Activated T-helper 17 cell treated with anti-CD3 and anti-CD28 coated beads, Interleukin-2, amount 50 U/mL, for 72 hours (primary cell): ENCODE data around the gene ST6GALNAC4. TPM values are rescaled to one million over a fixed set of nuclear protein-coding genes. Genes with fewer than 3 reads are reported as not detected.

ENCODE experiments used
- ATAC-seq: fragments of 150-1000 bp; cut with Tn5 transposase; replicated peaks from 2 replicates; pipeline ENCODE4 v1.10.0; 2021; ENCODE audit warnings: mild to moderate bottlenecking, moderate library complexity
- H3K27ac Mint-ChIP-seq: one replicate; pipeline ENCODE4 v1.8.0; 2022; ENCODE audit warnings: mixed read lengths
- H3K27me3 Mint-ChIP-seq: one replicate; pipeline ENCODE4 v1.8.0; 2022; ENCODE audit warnings: mixed read lengths
- H3K36me3 Mint-ChIP-seq: one replicate; pipeline ENCODE4 v1.8.0; 2022; ENCODE audit warnings: low read depth, mild to moderate bottlenecking, mixed read lengths
- H3K4me1 Mint-ChIP-seq: one replicate; pipeline ENCODE4 v1.8.0; 2022; ENCODE audit warnings: mixed read lengths
- H3K4me3 Mint-ChIP-seq: one replicate; pipeline ENCODE4 v1.8.0; 2022; ENCODE audit warnings: mild to moderate bottlenecking, mixed read lengths
- H3K9me3 Mint-ChIP-seq: one replicate; pipeline ENCODE4 v1.8.0; 2022; ENCODE audit warnings: mixed read lengths
- total RNA-seq, 2 donors: library from RNA; stranded (reverse); gene quantifications; one replicate each; pipeline ENCODE4 v1.2.3, GENCODE V29; 2022

ST6GALNAC4 gene
- total RNA-seq, 2 donors from 2014 or later, result 19.6 to 19.8 TPM

GRCh38 chr9:127903557-127904475 lies 13.0 kb downstream of the ST6GALNAC4 start:
- peak overlapping the region; percentile 91 for H3K4me3 Mint-ChIP-seq
- H3K4me1 Mint-ChIP-seq, result peaks cover 4% of the 10 kb centered on the region
- peaks cover 29% of the 10 kb centered on the region for H3K36me3 Mint-ChIP-seq
- peak; percentile 52 for ATAC-seq
- no peaks in the 10 kb centered on the region for H3K27me3 Mint-ChIP-seq
- H3K27ac Mint-ChIP-seq, result peak overlapping the region; percentile 96
- no peaks in the 10 kb centered on the region for H3K9me3 Mint-ChIP-seq

GRCh38 chr9:127899128-127899943 lies 17.5 kb downstream of the ST6GALNAC4 start, which contains the start of gene ST6GALNAC6:
Gene ST6GALNAC6 (minus strand): TSS chr9:127899603. CDS start chr9:127897981, 1,622 bp downstream.
- ATAC-seq, result peak; percentile 78
- no peaks in the 10 kb centered on the region for H3K27me3 Mint-ChIP-seq
- no peaks in the 10 kb centered on the region for H3K9me3 Mint-ChIP-seq
- peak within 1 kb of the TSS; percentile 90 for H3K27ac Mint-ChIP-seq
- peak within 1 kb of the TSS; percentile 86 for H3K4me3 Mint-ChIP-seq
- H3K4me1 Mint-ChIP-seq, result peaks cover 4% of the 10 kb centered on the region
- H3K36me3 Mint-ChIP-seq, result peaks cover 48% of the 10 kb centered on the region

GRCh38 chr9:127898433-127899127 lies 18.3 kb downstream of the ST6GALNAC4 start:
- peaks cover 48% of the 10 kb centered on the region for H3K36me3 Mint-ChIP-seq
- ATAC-seq, result peak; percentile 20
- peak overlapping the region; percentile 88 for H3K27ac Mint-ChIP-seq

GRCh38 chr9:127897193-127897692 lies 19.6 kb downstream of the ST6GALNAC4 start:
- peaks cover 5% of the 10 kb centered on the region for H3K4me1 Mint-ChIP-seq

More at GRCh38 chr9:127898433-127899127, 18.3 kb downstream of the ST6GALNAC4 start:
- Mint-ChIP-seq H3K4me1 (peaks cover 3% of the 10 kb centered on the region), H3K27me3 (no peaks in the 10 kb centered on the region), H3K4me3 (peak overlapping the region; percentile 80), H3K9me3 (no peaks in the 10 kb centered on the region)

GRCh38 chr9:127896395-127897192 lies 20.2 kb downstream of the ST6GALNAC4 start:
- H3K4me1 Mint-ChIP-seq, result peaks cover 6% of the 10 kb centered on the region
- peaks cover 63% of the 10 kb centered on the region for H3K36me3 Mint-ChIP-seq
- H3K27me3 Mint-ChIP-seq, result no peaks in the 10 kb centered on the region

More at GRCh38 chr9:127897193-127897692, 19.6 kb downstream of the ST6GALNAC4 start:
- Mint-ChIP-seq H3K4me3 (peak overlapping the region; percentile 80), H3K9me3 (no peaks in the 10 kb centered on the region), H3K36me3 (peaks cover 56% of the 10 kb centered on the region), H3K27ac (no peak overlapping the region), H3K27me3 (no peaks in the 10 kb centered on the region)
- no peak for ATAC-seq

GRCh38 chr9:127895811-127896210 lies 21.0 kb downstream of the ST6GALNAC4 start:
- no peaks in the 10 kb centered on the region for H3K9me3 Mint-ChIP-seq
- no peak for ATAC-seq
- no peak overlapping the region for H3K27ac Mint-ChIP-seq
- H3K4me3 Mint-ChIP-seq, result no peak overlapping the region
- peaks cover 70% of the 10 kb centered on the region for H3K36me3 Mint-ChIP-seq
- no peaks in the 10 kb centered on the region for H3K27me3 Mint-ChIP-seq
- peaks cover 11% of the 10 kb centered on the region for H3K4me1 Mint-ChIP-seq

More at GRCh38 chr9:127896395-127897192, 20.2 kb downstream of the ST6GALNAC4 start:
- no peak overlapping the region for H3K4me3 Mint-ChIP-seq
- H3K9me3 Mint-ChIP-seq, result no peaks in the 10 kb centered on the region
- H3K27ac Mint-ChIP-seq, result no peak overlapping the region
- no peak for ATAC-seq

- peaks cover 89% of the 10 kb centered on the region for H3K36me3 Mint-ChIP-seq
- ATAC-seq, result no peak
- H3K27ac Mint-ChIP-seq, result peak overlapping the region; percentile 56
- H3K9me3 Mint-ChIP-seq, result no peaks in the 10 kb centered on the region
- no peaks in the 10 kb centered on the region for H3K27me3 Mint-ChIP-seq
- H3K4me3 Mint-ChIP-seq, result no peak overlapping the region
- H3K4me1 Mint-ChIP-seq, result peaks cover 11% of the 10 kb centered on the region
Measured at GRCh38 chr9:127893392-127893791, 23.4 kb downstream of the ST6GALNAC4 start.

- Mint-ChIP-seq H3K27me3 (no peaks in the 10 kb centered on the region), H3K4me1 (peaks cover 11% of the 10 kb centered on the region), H3K4me3 (no peak overlapping the region), H3K36me3 (peaks cover 94% of the 10 kb centered on the region), H3K27ac (peak overlapping the region; percentile 22), H3K9me3 (no peaks in the 10 kb centered on the region)
- no peak for ATAC-seq
Measured at GRCh38 chr9:127892831-127893230, 24.0 kb downstream of the ST6GALNAC4 start.

GRCh38 chr9:127890053-127890452 lies 26.8 kb downstream of the ST6GALNAC4 start:
- Mint-ChIP-seq H3K36me3 (peaks cover 91% of the 10 kb centered on the region), H3K4me3 (no peak overlapping the region), H3K4me1 (peaks cover 11% of the 10 kb centered on the region), H3K9me3 (no peaks in the 10 kb centered on the region), H3K27me3 (no peaks in the 10 kb centered on the region), H3K27ac (no peak overlapping the region)
- ATAC-seq, result peak; percentile 23

GRCh38 chr9:127887792-127888191 lies 29.0 kb downstream of the ST6GALNAC4 start:
- H3K27ac Mint-ChIP-seq, result no peak overlapping the region
- H3K4me1 Mint-ChIP-seq, result peaks cover 11% of the 10 kb centered on the region
- ATAC-seq, result no peak
- no peaks in the 10 kb centered on the region for H3K27me3 Mint-ChIP-seq
- peaks cover 79% of the 10 kb centered on the region for H3K36me3 Mint-ChIP-seq
- no peak overlapping the region for H3K4me3 Mint-ChIP-seq
- H3K9me3 Mint-ChIP-seq, result no peaks in the 10 kb centered on the region

GRCh38 chr9:127886401-127886972 lies 30.4 kb downstream of the ST6GALNAC4 start:
- no peaks in the 10 kb centered on the region for H3K9me3 Mint-ChIP-seq
- H3K27ac Mint-ChIP-seq, result no peak overlapping the region
- no peak for ATAC-seq
- peaks cover 9% of the 10 kb centered on the region for H3K4me1 Mint-ChIP-seq
- H3K4me3 Mint-ChIP-seq, result no peak overlapping the region
- H3K36me3 Mint-ChIP-seq, result peaks cover 66% of the 10 kb centered on the region
- no peaks in the 10 kb centered on the region for H3K27me3 Mint-ChIP-seq

- Mint-ChIP-seq H3K27ac (peak overlapping the region; percentile 65), H3K36me3 (peaks cover 59% of the 10 kb centered on the region), H3K4me1 (peaks cover 5% of the 10 kb centered on the region), H3K27me3 (no peaks in the 10 kb centered on the region), H3K4me3 (no peak overlapping the region), H3K9me3 (no peaks in the 10 kb centered on the region)
- no peak for ATAC-seq
Measured at GRCh38 chr9:127885508-127886281, 31.1 kb downstream of the ST6GALNAC4 start.
